ENCODE measurements around the gene CTRB1.

Gene CTRB1

GRCh38 chr16:75273054-75273925, 54.5 kb downstream of the CTRB1 start:
- DNase-seq = no peak

Measured in NCI-H1092 (cell line).